Stimulated activated CD8-positive, alpha-beta memory T cell treated with anti-CD3 and anti-CD28 coated beads, Interleukin-7, amount 100 ng/mL, for 4 hours (primary cell): ENCODE measurements around the gene SPNS1.

Experiments
- DNase-seq, 2 donors: peaks; one replicate each; pipeline ENCODE4 v3.0.0-alpha.2; 2020; ENCODE audit warnings: low read depth in 2 of 2

SPNS1 gene

GRCh38 chr16:29028457-29029167, 54.0 kb downstream of the SPNS1 start:
- no peak for DNase-seq

- DNase-seq = peak; percentile 89 to 90
Measured at GRCh38 chr16:29029168-29029994, 54.8 kb downstream of the SPNS1 start.

DNA sequence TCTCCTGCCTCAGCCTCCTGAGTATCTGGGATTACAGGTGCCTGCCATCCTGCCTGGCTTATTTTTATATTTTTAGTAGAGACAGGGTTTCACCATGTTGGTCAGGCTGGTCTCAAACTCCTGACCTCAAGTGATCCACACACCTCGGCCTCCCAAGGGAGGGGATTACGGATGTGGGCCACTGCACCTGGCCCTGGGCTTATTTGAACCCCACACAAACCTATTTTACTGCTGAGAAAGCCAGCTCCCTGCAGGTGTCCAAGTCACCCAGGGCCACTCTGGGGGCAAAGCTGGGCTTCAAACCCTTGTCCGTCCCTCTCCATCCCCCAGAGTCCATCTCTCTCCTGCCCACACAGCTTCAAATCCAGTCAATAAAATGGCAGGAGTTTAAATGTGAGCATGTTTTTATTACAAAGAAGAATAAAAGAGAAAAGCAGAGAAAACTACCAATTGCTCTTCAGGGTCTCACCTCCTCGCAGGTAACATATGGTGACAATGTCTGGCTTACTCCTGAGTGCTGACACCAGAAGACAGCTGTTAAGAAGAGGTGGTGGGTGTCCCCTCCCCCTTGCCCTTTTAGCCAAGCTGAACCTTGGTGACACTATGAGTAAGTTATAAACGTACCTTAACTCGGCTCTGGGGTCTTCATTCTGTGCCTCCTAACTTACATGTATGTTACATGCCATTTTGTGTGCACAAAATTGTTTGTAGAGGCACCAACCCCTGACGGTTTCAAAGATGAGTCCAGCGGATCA, 55.7 kb downstream of the SPNS1 start:
- no peak for DNase-seq
